SKM-1 treated with dmso at 0.1 percent for 144 hours (cell line): Measurements from ENCODE around the gene TMEM82.
"Not testable (repeated sequence)": the region's sequence is repeated elsewhere in the genome, so short reads cannot be mapped to it uniquely, and the experiment has no call there.

Experiments
- DNase-seq: peaks from one replicate; lab custom pipeline; 2025; ENCODE audit not compliant: unreplicated experiment; lab: John Stamatoyannopoulos, UW

The TMEM82 gene

DNA sequence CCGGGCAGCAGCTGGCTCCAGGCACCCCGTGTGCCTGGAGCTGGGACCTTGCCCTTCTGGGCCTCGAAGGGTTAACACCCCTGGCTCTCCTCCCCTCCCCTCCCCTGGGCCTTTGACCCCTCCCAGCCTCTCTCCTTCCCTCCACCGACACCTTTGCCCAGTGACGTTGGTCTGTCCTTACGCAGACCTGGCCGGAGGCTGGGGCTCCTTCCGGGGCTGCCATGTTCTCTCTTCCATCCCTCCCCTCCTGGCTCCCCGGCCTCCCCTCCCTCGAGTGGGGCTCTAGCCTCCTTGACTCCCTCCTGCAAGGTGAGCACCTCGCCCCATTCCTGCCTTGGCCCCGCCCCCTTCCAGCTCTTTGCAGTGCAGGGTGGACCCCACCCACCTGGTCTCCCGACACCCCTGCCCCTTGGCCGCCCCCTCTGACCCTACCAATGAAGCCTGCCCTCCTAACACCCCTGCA, at the start of gene TMEM82:
Gene TMEM82, plus strand, starts transcription at position 161 of the 463 bp plus-strand sequence. Its CDS starts 61 bp downstream, at position 222.
- DNase-seq = no peak

GRCh38 chr1:15693371-15693770, 48.9 kb upstream of the TMEM82 start:
- DNase-seq = no peak

DNA sequence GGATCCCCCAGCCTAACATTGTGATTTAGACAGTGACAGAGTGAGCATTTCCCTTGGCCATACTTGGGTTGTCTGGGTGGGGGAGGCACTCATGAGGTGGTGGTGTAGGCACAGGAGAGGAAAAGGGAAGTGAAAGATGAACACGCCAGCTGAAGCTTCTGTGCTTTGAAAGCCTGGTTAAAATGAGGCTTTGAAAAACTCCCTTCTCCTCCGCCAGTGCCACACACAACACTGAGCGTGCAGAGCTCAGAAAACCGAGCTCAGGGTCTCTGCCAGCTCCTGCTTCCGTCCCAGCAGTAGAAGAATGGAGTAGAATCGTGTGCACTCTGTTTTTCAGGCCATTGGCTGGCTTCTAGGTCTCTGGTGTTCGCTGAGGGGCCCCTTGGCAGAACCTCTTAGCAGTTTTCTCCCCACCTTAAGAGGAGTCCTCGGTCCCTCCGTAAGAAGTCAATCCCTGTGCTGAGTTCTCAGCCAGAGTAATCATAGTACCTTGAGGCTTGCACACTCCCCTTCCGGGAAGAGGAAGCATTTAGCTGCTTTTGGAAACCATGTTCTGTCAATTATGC, 45.3 kb upstream of the TMEM82 start:
- DNase-seq = peak; percentile 77

DNA sequence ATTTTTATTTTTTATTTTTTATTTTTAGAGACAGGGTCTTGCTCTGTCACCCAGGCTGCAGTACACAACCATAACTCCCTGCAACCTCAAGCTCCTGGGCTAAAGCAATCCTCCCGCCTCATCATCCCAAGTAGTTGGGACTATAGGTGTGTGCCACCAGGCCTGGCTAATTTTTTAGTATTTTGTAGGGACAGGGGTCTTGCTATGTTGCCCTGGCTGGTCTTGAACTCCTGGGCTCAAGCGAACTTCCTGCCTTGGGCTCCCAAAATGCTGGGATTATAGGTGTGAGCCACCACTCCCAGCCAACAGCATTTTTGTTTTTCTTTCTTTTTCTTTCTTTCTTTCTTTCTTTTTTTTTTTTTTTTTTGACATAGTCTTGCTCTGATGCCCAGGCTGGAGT, 44.1 kb upstream of the TMEM82 start:
- no peak for DNase-seq

GRCh38 chr1:15699321-15699720, 43.0 kb upstream of the TMEM82 start:
- DNase-seq = not testable (repeated sequence)

GRCh38 chr1:15700508-15700907, 41.8 kb upstream of the TMEM82 start:
- no peak for DNase-seq

- no peak for DNase-seq
Observed at GRCh38 chr1:15701784-15702183, 40.5 kb upstream of the TMEM82 start.

DNA sequence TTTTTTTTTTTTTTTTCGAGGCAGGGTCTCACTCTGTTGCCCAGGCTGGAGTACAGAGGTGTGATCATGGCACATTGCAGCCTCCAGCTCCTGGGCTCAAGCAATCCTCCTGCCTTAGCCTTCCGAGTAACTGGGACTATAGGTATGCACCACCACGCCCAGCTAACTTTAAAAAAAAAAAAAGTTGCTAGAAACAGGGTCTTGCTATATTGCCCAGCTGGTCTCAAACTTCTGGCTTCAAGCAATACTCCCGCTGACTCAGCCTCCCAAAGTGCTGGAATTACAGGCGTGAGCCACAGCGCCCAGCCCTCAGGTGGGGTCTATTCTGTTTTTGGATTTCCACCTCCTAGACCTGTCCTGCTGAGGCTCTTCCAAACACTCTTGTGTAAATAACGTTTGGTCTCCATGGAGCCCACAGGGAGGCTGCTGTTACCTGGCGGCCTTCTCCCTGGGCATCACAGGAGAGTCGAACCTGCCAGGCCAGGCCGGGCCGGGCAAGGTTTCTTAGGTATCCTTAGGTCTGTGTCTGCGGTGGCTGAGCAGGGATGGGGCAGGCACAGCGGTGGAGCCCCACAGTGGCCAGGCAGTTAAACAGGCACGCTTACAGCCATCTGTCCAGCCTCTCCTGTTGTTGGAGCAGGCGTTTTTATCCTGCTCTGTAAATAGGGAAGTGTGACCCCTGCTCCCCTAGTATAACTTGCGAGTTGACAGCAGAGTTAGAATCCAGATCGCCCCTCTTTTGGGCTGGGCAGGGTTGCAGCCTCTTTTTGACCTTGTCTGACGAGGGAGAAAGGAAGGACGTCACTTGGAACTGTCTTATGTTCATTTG, 39.4 kb upstream of the TMEM82 start:
- DNase-seq = no peak

GRCh38 chr1:15703562-15703961, 38.7 kb upstream of the TMEM82 start:
- DNase-seq = no peak

DNA sequence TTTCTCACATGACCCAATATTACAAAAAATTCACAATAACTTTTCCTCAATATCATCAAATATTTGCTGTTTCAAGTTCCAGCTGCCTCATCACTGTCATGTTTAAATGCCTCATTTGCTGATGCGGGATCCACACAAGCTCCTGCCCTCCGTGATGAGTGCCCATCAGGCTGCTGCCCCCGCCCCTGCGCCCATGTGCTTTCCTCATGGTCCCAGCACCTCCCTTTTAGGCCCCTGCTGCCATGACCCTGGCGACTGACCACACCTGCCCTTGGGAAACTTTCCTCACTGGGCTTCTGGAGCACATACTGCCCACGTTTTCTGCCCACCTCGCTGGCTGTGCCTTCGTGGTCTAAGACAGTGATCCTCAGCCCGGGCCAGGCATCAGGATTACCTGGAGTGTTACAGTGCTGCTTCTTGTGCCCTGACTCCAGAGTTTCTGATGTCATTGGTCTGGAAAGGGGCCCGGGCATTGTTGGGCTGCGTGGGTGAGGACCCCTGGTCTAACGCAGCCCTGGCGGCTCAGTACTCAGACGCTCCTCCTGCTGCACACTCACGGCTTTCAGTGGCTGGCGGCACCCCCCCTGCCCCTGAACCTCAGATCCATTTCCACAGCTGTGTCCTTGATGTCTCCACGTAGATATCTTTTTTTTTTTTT, 37.6 kb upstream of the TMEM82 start:
- DNase-seq = no peak

DNA sequence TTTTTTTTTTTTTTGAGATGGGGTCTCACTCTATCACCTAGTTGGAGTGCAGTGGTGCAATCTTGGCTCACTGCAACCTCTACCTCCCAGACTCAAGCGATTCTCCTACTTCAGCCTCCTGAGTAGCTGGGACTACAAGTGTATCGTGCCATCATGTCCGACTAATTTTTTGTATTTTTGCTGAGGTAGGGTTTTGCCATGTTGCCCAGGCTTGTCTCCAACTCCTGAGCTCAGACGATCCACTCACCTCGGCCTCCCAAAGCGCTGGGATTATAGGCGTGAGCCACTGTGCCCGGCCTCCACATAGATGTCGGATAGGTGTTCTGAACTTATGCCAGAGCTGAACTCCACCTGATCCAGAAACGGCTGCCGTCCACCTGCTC, 37.1 kb upstream of the TMEM82 start:
- no peak for DNase-seq

GRCh38 chr1:15706751-15707150, 35.5 kb upstream of the TMEM82 start:
- DNase-seq = no peak

DNA sequence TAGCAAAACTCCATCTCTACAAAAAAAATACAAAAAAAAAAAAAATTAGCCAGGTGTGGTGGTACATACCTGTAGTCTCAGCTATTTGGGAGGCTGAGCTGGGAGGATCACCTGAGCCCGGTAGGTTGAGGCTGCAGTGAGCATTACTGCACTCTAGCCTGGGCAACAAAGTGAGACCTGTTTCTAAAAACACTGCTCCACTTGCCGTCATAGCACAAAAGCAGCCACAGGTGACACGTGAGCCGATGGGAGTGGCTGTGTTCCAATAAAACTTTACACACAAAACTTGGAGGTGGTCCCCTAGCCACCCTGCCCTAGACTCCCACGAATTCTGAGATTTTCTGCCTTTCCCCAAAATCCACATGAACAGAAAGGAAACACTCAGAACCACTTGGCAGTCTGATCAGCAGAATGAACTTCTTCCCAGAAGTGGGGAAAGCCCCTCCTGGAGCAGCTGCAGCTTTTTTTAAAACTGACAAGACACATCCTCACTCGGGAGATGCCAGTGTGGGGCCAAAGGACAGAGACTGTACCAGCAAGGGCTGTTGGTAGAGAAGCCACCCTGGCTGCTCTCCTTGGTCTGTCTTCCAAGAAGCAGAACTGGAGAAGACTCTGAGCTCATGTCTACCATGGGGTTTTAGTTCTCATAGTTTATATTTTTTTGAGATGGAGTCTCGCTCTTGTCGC, 34.9 kb upstream of the TMEM82 start:
- no peak for DNase-seq

- DNase-seq = no peak
Observed at GRCh38 chr1:15708486-15709137, 33.7 kb upstream of the TMEM82 start.

- DNase-seq = no peak
Observed at GRCh38 chr1:15709226-15709625, 33.1 kb upstream of the TMEM82 start.

DNA sequence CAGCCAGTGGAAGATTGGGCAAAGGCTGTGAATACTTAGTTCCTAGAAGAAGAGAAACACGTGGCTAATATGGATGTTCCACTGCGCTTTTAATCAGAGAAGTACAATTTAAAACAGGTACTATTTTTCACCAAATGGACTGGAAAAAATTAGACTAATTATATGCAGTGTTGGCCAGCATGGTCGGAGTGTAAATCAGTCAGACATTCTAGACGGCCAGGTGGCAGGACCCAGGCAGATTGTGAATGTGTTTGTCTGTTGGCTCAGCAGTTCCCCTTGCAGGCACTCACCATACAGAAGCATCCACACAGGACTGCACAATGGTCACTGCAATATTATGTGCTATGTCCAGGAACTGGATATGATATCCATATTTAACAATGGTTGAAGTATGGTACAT, 30.1 kb upstream of the TMEM82 start:
- DNase-seq = no peak

DNA sequence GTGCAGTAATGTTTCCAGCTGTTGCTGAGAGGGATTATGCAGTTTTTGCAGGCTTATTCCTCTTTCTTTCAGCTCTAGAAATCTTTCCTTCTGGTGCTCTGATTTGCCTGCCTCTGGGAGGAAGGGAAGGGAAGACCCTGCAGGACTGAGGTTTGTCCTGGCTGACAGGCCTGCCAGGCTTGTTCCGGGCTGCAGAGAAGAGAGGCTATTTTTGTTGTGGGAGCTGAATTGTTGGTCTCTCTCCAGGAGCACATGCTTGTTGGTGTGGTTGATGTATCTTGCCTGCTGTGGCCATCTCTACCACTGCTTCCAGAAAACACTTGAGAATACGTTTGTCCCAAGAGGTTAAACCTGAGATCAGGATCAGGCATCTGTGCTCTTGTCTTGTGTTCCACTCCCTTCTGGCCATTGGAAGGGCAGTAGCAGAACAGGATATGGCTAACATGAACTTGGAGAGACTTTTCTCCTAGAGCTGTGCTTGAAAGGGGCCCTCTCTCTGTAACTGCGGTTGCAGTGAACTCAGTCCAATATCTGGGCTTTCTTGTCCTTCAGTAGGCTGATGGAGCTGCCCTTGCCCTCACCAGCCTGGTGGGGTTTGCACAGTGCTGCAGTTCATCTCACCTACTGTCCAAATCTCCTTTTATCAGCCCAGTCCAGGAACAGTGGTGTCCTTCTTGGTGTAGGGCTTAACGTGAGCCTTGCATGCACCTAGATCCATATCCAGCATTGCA, 27.7 kb upstream of the TMEM82 start:
- no peak for DNase-seq

- no peak for DNase-seq
Observed at GRCh38 chr1:15717418-15718125, 24.7 kb upstream of the TMEM82 start.

GRCh38 chr1:15718199-15718601, 24.1 kb upstream of the TMEM82 start:
- no peak for DNase-seq
